Keratinocyte (primary cell): Measurements from ENCODE around the gene HPS3. TPM values are rescaled to one million over a fixed set of nuclear protein-coding genes. Genes with fewer than 3 reads are reported as not detected.

Source experiments
- DNase-seq: peaks from one replicate; pipeline ENCODE4 v3.0.0-alpha.2; 2011; ENCODE audit warnings: low read depth, missing footprints, low spot score
- FAIRE-seq: peaks from 2 replicates; lab custom pipeline; 2011; peaks lifted over from hg19 to GRCh38; lab: Jason Lieb, UNC
- H2AFZ ChIP-seq: 2 replicates; pipeline ENCODE4 v1.6.0; 2012; ENCODE audit warnings: low read length, control low read depth, inconsistent platforms; ENCODE audit not compliant: control insufficient read depth
- H3K27ac ChIP-seq: 2 replicates; pipeline ENCODE4 v1.5.1; 2011; ENCODE audit warnings: low read length; ENCODE audit not compliant: control insufficient read depth, insufficient read depth
- H3K27me3 ChIP-seq: 3 replicates; pipeline ENCODE4 v1.6.0; 2011; ENCODE audit warnings: low read length; ENCODE audit not compliant: control insufficient read depth, insufficient read depth; ENCODE audit errors: extremely low read depth
- H3K36me3 ChIP-seq, 2 experiments: 2 replicates in 1 of 2; 3 replicates in 1 of 2; pipeline ENCODE4 v1.5.1; 2011; ENCODE audit warnings: low read length in 2 of 2, mild to moderate bottlenecking in 1 of 2; ENCODE audit not compliant: control insufficient read depth in 2 of 2, insufficient read depth in 2 of 2; ENCODE audit errors: extremely low read depth in 1 of 2
- H3K4me1 ChIP-seq: 3 replicates; pipeline ENCODE4 v1.5.1; 2011; ENCODE audit warnings: low read length; ENCODE audit not compliant: control insufficient read depth, insufficient read depth; ENCODE audit errors: extremely low read depth
- H3K4me2 ChIP-seq: 3 replicates; pipeline ENCODE4 v1.6.0; 2011; ENCODE audit warnings: low read depth, low read length; ENCODE audit not compliant: control insufficient read depth, insufficient read depth; ENCODE audit errors: extremely low read depth
- H3K4me3 ChIP-seq, 3 experiments: fragments of 200-600 bp in 1 of 3; sonication (generic) in 1 of 3; 2 replicates in 2 of 3; 3 replicates in 1 of 3; pipeline ENCODE4 v1.5.1; 2011 to 2016; ENCODE audit warnings: low read length in 3 of 3, mild to moderate bottlenecking in 3 of 3, control low read depth in 2 of 3, inconsistent platforms in 1 of 3, low read depth in 1 of 3, mixed read lengths in 1 of 3, mixed run types in 1 of 3, moderate library complexity in 1 of 3; ENCODE audit not compliant: control insufficient read depth in 2 of 3, insufficient read depth in 2 of 3; ENCODE audit errors: extremely low read depth in 1 of 3
- H3K79me2 ChIP-seq: 2 replicates; pipeline ENCODE4 v1.6.0; 2012; ENCODE audit warnings: low read length; ENCODE audit not compliant: control insufficient read depth, insufficient read depth
- H3K9ac ChIP-seq: 3 replicates; pipeline ENCODE4 v1.6.0; 2011; ENCODE audit warnings: low read length; ENCODE audit not compliant: control insufficient read depth, insufficient read depth; ENCODE audit errors: extremely low read depth
- H3K9me1 ChIP-seq: 3 replicates; pipeline ENCODE4 v1.6.0; 2011; ENCODE audit warnings: low read length; ENCODE audit not compliant: control insufficient read depth, insufficient read depth; ENCODE audit errors: extremely low read depth
- H3K9me3 ChIP-seq: 2 replicates; pipeline ENCODE4 v1.5.1; 2012; ENCODE audit warnings: low read depth, low read length; ENCODE audit not compliant: control insufficient read depth
- H4K20me1 ChIP-seq: 3 replicates; pipeline ENCODE4 v1.6.0; 2011; ENCODE audit warnings: low read length; ENCODE audit not compliant: control insufficient read depth, insufficient read depth; ENCODE audit errors: extremely low read depth
- CTCF ChIP-seq, 3 experiments: IDR thresholded peaks in 1 of 3; conservative IDR thresholded peaks in 1 of 3; optimal IDR thresholded peaks in 1 of 3; 2 replicates in 2 of 3; 3 replicates in 1 of 3; pipeline versions ENCODE3 to v1.5.1; 2011; ENCODE audit warnings: low read length in 3 of 3, mild to moderate bottlenecking in 3 of 3, moderate library complexity in 2 of 3, control low read depth in 1 of 3, inconsistent platforms in 1 of 3; ENCODE audit not compliant: insufficient read depth in 2 of 3; ENCODE audit errors: extremely low read depth in 1 of 3
- EZH2 ChIP-seq: IDR thresholded peaks from one replicate; pipeline ENCODE4 v1.6.1; 2012; ENCODE audit warnings: inconsistent platforms, mild to moderate bottlenecking, low read length, moderate library complexity
- dilution Hi-C: fragments of 300-500 bp; cut with MboI; formaldehyde crosslinking; loops from one replicate; pipeline ENCODE4 v1.7.0; 2020; ENCODE audit warnings: low sequenced_read_pairs; ENCODE audit not compliant: extremely low pct_ligation_motif_present
- polyA plus RNA-seq, 5 experiments: library from polyadenylated mRNA; depleted of rRNA in 3 of 5; stranded (reverse) in 3 of 5; stranded (forward) in 1 of 5; unstranded in 1 of 5; fragments of >200 nt; gene quantifications; 1 replicate in 1 of 5; 2 replicates in 3 of 5; 3 replicates in 1 of 5; pipeline versions ENCODE4 v1.2.1 to v1.2.3, GENCODE V29; 2011 to 2012; ENCODE audit warnings: missing spikeins in 2 of 5, low read depth in 1 of 5, low replicate concordance in 1 of 5

The HPS3 gene
- polyA plus RNA-seq, 1 donor (not counting 4 experiments of a cell fraction or from before 2014, with no cell fraction given): 12.9 TPM

DNA sequence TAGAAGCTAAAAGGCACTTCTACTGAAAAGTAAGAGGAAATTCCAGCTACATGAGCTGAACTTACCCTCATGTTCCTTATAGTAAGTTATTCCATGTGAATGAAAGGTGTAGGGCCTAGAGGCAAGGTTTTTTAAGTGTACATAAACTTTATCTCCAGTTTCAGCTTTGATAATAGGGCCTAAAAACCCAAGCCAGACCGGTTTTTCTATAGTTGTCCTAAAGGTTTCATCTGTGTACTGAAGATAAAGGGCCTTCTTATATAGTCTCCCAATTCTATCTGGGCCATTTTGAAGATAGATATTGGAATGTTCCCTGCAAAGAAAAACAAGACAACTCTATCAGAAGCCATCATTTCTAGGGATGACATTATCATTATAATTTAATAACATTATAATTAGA lies 82.9 kb downstream of the HPS3 start:
- dilution Hi-C loops: no loop called here
- Histone ChIP-seq H3K9me1 (no peaks in the 10 kb centered on the region), H3K27ac (no peak overlapping the region), H3K36me3 (no peaks in the 10 kb centered on the region), H3K27me3 (no peaks in the 10 kb centered on the region), H3K9ac (no peak overlapping the region), H3K79me2 (no peaks in the 10 kb centered on the region), H4K20me1 (no peaks in the 10 kb centered on the region), H3K9me3 (no peaks in the 10 kb centered on the region), H3K4me3 (no peak overlapping the region), H3K4me1 (no peaks in the 10 kb centered on the region), H2AFZ (no peak overlapping the region), H3K4me2 (no peak overlapping the region)
- FAIRE-seq: no peak
- DNase-seq: no peak
- TF ChIP-seq EZH2 (no peak), CTCF (optimal IDR thresholded peaks at IDR 0.05 in 1 of 3, IDR thresholded peaks at IDR 0.05 in 1 of 3, conservative IDR thresholded peaks at IDR 0.05 in 1 of 3; ENCODE audit: extremely low read depth in 1 of 3, insufficient read depth in 2 of 3, low read length in 3 of 3) (no peak)

DNA sequence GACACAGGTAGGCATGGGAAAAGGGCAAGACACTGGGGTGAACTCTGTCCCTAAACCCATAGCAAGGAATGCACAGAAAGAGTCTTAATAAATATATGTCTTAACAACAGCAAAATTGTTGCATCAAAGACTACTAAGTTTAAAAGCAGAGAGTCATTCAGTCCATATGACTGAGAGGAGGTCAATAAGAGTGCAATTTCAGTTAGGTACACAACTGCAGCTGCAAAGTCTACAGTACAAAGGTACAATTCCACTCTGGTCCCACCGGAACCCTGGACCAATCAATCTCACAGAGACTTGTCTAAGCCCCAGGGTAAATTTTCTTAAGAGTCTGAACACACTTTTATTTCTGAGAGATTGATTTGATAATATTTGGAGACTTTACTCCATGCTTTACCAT lies 85.3 kb downstream of the HPS3 start:
- Histone ChIP-seq H3K9me3 (no peaks in the 10 kb centered on the region), H3K9ac (no peak overlapping the region), H3K4me2 (no peak overlapping the region), H2AFZ (no peak overlapping the region), H3K79me2 (no peaks in the 10 kb centered on the region), H3K4me3 (no peak overlapping the region), H3K36me3 (no peaks in the 10 kb centered on the region), H3K27me3 (no peaks in the 10 kb centered on the region), H4K20me1 (no peaks in the 10 kb centered on the region), H3K9me1 (no peaks in the 10 kb centered on the region), H3K4me1 (no peaks in the 10 kb centered on the region), H3K27ac (no peak overlapping the region)
- no peak for TF ChIP-seq EZH2
- no peak for TF ChIP-seq CTCF (optimal IDR thresholded peaks at IDR 0.05 in 1 of 3, IDR thresholded peaks at IDR 0.05 in 1 of 3, conservative IDR thresholded peaks at IDR 0.05 in 1 of 3; ENCODE audit: extremely low read depth in 1 of 3, insufficient read depth in 2 of 3, low read length in 3 of 3)
- FAIRE-seq (no peak), DNase-seq (no peak)
- dilution Hi-C loops: no loop called here
